PFSK-1 (cell line): ENCODE measurements around the gene UCP2.

Experiments
- POLR2AphosphoS5 ChIP-seq: IDR thresholded peaks from 2 replicates; pipeline ENCODE4 v1.6.1; 2012; ENCODE audit warnings: low read depth, mild to moderate bottlenecking, control low read depth, low read length, moderate library complexity
- SIN3A ChIP-seq: IDR thresholded peaks from 2 replicates; pipeline ENCODE4 v1.6.1; 2012; ENCODE audit warnings: mild to moderate bottlenecking, low read length, moderate library complexity, borderline replicate concordance; ENCODE audit not compliant: insufficient read depth
- TAF1 ChIP-seq: IDR thresholded peaks from 2 replicates; pipeline ENCODE4 v1.6.1; 2012; ENCODE audit warnings: low read length, control low read depth, borderline replicate concordance; ENCODE audit not compliant: insufficient read depth

DNA sequence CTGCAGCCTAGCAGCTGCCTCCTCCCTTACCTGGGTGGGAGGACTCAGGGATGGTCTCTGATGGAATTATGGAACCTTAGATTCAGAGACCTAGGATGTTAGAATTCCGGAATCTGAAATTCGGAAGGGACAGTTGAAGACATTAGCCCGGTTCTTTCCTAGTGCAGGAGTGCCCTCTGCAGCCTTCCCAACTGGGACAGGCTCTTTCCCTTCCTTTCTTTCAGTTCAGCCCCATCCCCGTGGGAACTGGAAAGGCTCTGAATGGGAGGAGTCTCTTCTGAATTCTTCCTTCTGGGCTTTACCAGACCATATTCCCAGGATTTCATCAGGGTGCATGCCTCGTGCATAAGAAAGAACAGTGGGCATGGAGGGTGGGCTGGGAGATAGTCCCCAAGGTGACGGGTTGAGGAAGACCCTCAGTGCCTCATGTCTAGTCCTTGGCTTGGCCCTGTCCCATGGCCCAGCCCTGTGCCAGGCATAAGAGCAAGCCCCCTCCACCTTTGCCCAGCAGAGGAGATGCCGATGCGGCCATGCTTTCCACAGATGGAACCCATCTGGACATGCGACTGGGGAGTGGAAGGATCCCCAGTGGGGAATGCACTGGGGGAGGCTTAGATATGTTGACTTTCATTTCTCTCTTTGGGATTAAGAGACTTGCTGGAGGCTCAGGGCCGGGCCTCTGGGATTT lies 17.4 kb downstream of the UCP2 start:
- TF ChIP-seq TAF1 (no peak), POLR2AphosphoS5 (no peak), SIN3A (no peak)
